ENCODE data around the gene SPDYE5.
"Not testable (repeated sequence)": the region's sequence is repeated elsewhere in the genome, so short reads cannot be mapped to it uniquely, and the experiment has no call there.

DNA sequence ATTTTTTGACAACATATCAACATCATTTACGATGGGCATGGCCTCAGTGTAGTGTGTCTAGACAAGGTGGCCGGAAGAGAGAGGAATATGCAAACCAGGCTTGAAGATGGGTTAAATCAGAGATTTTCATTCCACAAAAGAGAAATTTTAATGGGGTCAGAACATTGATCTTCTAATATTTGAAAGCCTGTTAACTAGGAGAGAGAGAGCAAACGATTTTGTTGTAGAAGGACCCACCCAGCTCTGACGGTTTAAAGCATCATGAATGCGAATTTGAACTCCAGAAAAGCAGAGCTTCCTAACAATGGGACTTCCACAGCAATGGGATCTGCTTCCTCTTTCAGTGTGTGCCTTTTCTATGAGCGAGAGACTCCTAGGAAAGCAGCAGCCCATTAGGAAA lies at the start of gene SPDYE5:
- TF ChIP-seq, protein P1, sequence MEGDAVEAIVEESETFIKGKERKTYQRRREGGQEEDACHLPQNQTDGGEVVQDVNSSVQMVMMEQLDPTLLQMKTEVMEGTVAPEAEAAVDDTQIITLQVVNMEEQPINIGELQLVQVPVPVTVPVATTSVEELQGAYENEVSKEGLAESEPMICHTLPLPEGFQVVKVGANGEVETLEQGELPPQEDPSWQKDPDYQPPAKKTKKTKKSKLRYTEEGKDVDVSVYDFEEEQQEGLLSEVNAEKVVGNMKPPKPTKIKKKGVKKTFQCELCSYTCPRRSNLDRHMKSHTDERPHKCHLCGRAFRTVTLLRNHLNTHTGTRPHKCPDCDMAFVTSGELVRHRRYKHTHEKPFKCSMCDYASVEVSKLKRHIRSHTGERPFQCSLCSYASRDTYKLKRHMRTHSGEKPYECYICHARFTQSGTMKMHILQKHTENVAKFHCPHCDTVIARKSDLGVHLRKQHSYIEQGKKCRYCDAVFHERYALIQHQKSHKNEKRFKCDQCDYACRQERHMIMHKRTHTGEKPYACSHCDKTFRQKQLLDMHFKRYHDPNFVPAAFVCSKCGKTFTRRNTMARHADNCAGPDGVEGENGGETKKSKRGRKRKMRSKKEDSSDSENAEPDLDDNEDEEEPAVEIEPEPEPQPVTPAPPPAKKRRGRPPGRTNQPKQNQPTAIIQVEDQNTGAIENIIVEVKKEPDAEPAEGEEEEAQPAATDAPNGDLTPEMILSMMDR (IDR thresholded peaks at IDR 0.05), result not testable (repeated sequence)
- not testable (repeated sequence) for TF ChIP-seq POLR2A, POLR2AphosphoS5 (IDR thresholded peaks at IDR 0.05)
